ENCODE results near the gene PHACTR1.

Gene PHACTR1

GRCh38 chr6:13203145-13203544 is 486.6 kb downstream of the PHACTR1 start:
- Histone ChIP-seq H3K27me3 (ENCODE audit: insufficient read depth, poor library complexity, severe bottlenecking) (no peaks in the 10 kb centered on the region), H3K4me3 (replicated peaks; ENCODE audit: insufficient read depth, low read length) (no peak overlapping the region), H3K27ac (replicated peaks) (no peak overlapping the region)
- TF ChIP-seq CTCF (IDR thresholded peaks at IDR 0.05; ENCODE audit: insufficient read depth, low read length) (no peak), SPI1 (IDR thresholded peaks at IDR 0.05; ENCODE audit: borderline replicate concordance, low read depth) (peak; percentile 58; the same call in 1 of the 2 replicates)
- peak in 1 of 2 experiments; percentile 17 for DNase-seq (ENCODE audit: low read depth in 1 of 2, low spot score in 1 of 2)

- no peak for DNase-seq (ENCODE audit: low read depth in 1 of 2, low spot score in 1 of 2)
- TF ChIP-seq SPI1 (IDR thresholded peaks at IDR 0.05; ENCODE audit: borderline replicate concordance, low read depth) (no peak), REST (IDR thresholded peaks at IDR 0.05; ENCODE audit: insufficient replicate concordance, low read depth) (no peak), POLR2AphosphoS5 (IDR thresholded peaks at IDR 0.05; ENCODE audit: low read depth) (no peak), CTCF (IDR thresholded peaks at IDR 0.05; ENCODE audit: insufficient read depth, low read length) (no peak), GABPA (IDR thresholded peaks at IDR 0.05; ENCODE audit: low read depth) (no peak)
- no peak overlapping the region for H3K4me3 ChIP-seq (replicated peaks; ENCODE audit: insufficient read depth, low read length)
- H3K27ac ChIP-seq (replicated peaks), result no peak overlapping the region
- H3K27me3 ChIP-seq (ENCODE audit: insufficient read depth, poor library complexity, severe bottlenecking), result no peaks in the 10 kb centered on the region
Observed at GRCh38 chr6:13205106-13205505, 488.5 kb downstream of the PHACTR1 start.

GRCh38 chr6:13212096-13212495 is 495.5 kb downstream of the PHACTR1 start:
- Histone ChIP-seq H3K27me3 (ENCODE audit: insufficient read depth, poor library complexity, severe bottlenecking) (no peaks in the 10 kb centered on the region), H3K27ac (replicated peaks) (no peak overlapping the region), H3K4me3 (replicated peaks; ENCODE audit: insufficient read depth, low read length) (no peak overlapping the region)
- no peak for TF ChIP-seq CTCF (IDR thresholded peaks at IDR 0.05; ENCODE audit: insufficient read depth, low read length)
- TF ChIP-seq REST (IDR thresholded peaks at IDR 0.05; ENCODE audit: insufficient replicate concordance, low read depth), result peak; percentile 80
- DNase-seq (ENCODE audit: low read depth in 1 of 2, low spot score in 1 of 2), result no peak

- no peak for TF ChIP-seq REST (IDR thresholded peaks at IDR 0.05; ENCODE audit: insufficient replicate concordance, low read depth)
- no peak for TF ChIP-seq SPI1 (IDR thresholded peaks at IDR 0.05; ENCODE audit: borderline replicate concordance, low read depth)
- TF ChIP-seq POLR2AphosphoS5 (IDR thresholded peaks at IDR 0.05; ENCODE audit: low read depth), result no peak
- no peak for TF ChIP-seq GABPA (IDR thresholded peaks at IDR 0.05; ENCODE audit: low read depth)
- no peak for TF ChIP-seq CTCF (IDR thresholded peaks at IDR 0.05; ENCODE audit: insufficient read depth, low read length)
- H3K4me3 ChIP-seq (replicated peaks; ENCODE audit: insufficient read depth, low read length), result no peak overlapping the region
- no peak for DNase-seq (ENCODE audit: low read depth in 1 of 2, low spot score in 1 of 2)
- H3K27ac ChIP-seq (replicated peaks), result no peak overlapping the region
- no peaks in the 10 kb centered on the region for H3K27me3 ChIP-seq (ENCODE audit: insufficient read depth, poor library complexity, severe bottlenecking)
Observed at GRCh38 chr6:13212538-13212937, 496.0 kb downstream of the PHACTR1 start.
